DMS79 treated with DMSO at 0.1 percent for 48 hours (cell line): Measurements from ENCODE around the gene ENTPD6.
A peak's percentile ranks its signal among the peaks of the same experiment; 100 is the strongest.

Experiments used
- DNase-seq: peaks from one replicate; lab custom pipeline; 2025; lab: John Stamatoyannopoulos, UW

The ENTPD6 gene

DNA sequence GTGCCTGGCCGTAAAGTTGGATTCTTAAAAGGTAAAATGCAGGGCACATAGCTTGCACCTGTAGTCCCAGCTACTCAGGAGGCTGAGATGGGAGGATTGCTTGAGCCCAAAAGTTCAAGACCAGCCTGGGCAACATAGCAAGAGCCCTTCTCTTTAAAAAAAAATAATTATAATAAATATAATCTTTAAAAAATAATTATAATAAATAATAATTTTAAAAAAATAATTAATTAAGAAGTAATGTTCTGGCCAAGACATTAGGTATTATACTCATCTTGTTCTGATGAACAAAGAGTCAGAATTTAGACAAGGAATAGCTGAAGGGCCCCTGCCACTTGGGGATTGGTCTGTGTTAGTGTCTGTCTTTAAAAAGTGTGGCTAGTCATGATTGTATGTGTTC is 13.9 kb downstream of the ENTPD6 start:
- no peak for DNase-seq

DNA sequence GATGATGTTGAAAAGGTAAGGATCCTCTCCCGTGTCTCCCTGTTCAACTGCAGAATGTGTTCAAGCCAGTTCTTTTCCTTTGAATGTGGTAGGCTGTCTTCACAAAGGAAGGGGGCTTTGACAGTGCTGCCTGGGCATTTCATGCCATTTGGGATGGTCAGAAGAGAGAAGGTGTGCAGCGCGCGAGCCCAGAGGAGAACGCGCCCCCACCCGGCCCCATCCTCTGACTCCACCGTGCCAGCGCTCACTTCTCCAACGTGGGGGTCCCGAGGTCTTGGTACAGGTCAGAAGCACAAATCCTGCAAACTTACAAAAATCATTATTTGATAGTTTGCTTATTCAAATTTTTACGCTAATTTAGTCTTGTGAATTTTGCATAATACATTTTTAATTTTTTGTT is 14.4 kb downstream of the ENTPD6 start:
- no peak for DNase-seq

DNA sequence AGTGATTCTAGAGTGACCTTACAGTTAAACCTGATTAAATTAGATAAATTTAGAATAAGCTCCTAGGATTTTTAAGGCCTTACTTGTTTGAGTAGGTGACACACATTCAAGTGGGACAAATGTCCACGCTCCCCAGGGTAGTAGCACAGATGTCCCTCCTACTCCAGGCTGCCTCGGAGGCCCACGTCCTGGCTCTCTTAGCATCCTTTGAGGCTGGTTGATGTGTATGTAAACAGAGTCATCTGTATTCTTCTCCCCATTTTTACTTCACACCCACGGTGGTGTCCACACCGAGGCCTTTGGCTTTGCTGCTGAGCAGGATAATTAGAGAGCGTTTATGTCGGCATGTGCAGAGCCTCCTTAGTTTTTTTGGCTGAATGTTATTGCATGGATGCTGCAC is 15.8 kb downstream of the ENTPD6 start:
- no peak for DNase-seq

DNA sequence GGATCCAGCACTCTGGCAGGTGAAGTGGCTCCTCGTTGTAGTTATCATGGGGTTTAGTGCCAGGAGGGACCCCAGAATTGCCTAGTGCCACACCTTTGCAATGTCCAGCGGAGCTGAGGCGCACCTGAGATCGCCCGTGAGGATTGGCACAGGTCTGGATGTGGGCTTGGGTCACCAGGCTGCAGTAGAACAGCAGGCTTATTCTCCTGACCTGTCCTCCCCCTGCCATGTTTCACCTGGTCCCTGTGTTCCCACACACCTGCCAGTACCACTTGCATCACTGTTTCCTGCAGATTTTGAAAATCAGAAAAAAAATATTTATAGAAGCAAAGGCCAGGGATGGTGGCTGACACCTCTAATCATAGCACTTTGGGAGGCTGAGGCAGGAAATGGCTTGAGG is 16.7 kb downstream of the ENTPD6 start:
- no peak for DNase-seq

DNA sequence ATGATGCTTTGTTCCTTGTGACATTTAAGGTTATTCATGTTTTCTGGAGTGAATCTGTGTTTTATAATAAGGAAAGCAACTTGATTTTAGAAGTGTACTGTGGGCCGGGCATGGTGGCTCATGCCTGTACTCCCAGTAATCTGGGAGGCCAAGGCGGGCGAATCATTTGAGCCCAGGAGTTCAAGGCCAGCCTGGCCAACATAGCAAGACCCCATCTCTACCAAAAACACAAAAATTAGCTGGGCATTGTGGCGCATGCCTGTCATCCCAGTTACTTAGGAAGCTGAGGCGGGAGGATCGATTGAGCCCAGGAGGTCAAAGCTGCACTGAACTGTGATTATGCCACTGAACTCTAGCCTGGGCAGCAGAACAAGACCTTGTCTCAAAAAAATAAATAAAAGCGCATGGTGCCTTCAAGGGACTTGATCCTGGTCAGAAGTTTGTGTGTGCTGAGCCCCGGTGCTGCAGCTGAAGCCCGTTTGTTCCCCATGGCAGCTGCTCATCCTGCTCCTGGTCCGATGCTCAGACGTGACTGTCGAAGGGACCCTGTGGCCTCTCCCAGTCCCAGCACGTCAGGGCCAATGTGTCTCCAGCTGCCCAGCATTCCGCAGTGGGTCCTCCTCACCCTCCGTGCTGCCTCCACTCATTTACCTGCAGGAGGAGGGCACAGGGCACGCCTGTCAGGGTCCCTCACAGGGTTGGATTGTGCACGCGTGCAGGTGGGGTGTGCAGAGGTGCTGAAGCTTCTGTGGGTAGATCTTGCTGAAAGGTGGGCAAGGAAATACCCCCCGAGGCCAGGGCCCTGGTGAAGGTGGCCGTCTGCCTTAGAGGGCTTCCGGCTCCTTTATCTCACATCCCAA is 18.3 kb downstream of the ENTPD6 start:
- no peak for DNase-seq

DNA sequence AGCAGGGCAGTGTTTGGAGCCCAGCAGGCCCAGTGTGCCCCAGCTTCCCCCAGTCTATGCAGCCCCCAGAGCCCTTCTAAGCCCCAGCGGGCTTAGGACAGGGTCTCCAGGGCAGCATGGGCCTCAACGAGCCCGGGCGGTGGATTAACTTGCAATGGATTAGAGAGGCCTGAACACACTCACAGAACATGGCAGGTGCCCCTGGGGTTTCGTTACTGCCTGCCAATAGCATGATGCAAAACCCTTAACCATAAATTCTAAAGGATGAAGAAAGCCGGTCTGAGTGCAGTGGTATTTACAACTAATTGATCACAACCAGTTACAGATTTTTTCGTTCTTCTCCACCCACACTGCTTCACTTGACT is 18.9 kb downstream of the ENTPD6 start:
- no peak for DNase-seq

DNA sequence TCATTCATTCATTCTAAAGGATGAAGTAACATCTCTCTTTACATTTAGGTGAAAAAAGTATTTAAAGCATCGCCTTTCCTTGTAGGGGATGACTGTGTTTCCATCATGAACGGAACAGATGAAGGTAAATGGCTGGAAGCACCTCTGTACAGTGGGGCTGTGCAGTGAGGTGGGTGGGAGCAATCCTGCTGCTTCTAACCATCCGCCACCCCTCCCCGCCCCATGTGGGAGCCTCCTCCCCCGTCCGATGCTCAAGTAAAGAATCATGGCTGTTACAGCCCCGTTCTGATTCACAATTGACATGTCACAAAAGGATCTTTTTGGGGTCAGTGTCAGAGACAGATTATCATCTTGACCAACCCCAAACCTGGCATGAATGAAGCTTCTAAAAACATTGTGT is 19.3 kb downstream of the ENTPD6 start:
- DNase-seq = no peak

DNA sequence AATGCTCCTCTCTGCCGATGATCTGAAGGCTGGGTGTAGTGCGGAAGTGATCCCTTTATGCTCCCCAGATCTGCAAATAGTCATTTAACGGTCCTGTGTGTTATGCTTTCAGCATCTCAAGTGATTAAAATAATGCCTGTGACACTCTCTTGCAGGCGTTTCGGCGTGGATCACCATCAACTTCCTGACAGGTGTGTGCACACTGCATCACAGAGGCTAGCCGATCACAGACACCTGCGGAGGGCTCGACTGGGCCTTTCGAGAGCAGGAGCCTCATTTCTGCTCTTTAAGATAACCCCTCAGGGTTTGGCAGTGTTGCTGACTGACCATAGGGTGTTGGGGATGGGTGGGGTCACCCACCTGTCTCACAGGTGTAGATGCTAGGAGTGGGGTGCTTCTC is 20.0 kb downstream of the ENTPD6 start:
- DNase-seq = no peak

DNA sequence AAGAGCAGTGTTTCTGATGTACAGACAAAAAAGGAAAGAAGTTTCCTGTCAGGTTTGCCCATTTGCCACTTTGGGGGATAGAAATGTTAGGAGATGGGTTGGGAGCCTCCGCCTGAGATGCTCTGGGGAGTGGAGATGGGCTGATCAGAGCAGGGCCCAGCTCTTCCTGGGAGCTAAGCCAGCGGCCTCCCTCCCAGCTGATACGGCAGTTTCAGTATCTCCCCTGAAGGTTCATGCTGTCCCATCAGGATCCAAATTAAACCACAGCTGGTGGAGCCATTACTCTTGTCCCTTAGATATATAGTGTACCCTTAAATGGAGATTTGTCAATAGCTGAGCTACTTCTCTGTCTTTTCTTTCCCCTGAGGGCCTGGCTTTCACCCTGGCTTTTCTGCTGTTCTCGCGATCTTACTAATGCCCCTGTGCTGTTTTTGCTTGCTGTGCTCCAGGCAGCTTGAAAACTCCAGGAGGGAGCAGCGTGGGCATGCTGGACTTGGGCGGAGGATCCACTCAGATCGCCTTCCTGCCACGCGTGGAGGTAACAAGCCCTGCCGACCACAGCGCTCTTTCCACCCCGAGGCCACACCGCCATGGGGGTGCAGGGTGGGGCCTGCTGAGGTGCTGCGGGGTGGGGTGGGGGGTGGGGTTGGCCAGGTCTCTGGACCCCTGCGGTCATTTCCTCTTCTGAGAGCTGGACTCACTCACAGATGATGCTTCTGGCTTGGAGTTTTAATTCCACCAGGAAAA is 20.9 kb downstream of the ENTPD6 start:
- no peak for DNase-seq

DNA sequence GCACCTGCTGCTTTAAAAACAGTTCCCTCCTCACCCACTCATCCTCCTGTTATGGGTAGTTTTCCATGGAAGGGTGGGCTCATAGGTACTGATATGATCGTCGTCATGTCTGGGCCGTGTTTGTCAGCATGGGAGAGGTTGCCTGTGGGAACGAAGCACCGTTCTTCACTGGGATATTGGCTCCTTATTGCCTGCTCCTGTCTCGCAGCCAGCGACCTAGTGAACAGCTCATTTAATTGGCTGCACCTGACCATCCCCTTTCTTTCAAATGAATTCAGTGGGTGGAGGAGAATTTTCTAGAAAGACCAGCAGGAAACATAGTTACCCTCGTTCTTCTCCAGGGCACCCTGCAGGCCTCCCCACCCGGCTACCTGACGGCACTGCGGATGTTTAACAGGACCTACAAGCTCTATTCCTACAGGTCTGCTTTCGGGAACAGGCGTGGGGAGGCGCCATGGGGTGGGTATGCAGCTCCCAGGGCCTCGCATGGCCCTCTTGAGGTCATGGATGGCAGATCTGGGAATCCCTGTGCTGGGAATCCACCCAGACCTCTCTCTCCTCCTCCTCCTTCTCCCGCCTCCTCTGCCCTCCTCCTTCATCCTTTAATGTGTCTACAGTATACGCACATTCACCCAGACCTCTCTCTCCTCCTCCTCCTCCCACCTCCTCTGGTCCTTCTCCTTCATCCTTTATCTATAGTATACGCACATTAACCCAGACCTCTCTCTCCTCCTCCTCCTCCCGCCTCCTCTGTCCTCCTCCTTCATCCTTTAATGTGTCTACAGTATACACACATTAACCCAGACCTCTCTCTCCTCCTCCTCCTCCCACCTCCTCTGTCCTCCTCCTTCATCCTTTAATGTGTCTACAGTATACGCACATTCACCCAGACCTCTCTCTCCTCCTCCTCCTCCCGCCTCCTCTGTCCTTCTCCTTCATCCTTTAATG is 21.9 kb downstream of the ENTPD6 start:
- no peak for DNase-seq

DNA sequence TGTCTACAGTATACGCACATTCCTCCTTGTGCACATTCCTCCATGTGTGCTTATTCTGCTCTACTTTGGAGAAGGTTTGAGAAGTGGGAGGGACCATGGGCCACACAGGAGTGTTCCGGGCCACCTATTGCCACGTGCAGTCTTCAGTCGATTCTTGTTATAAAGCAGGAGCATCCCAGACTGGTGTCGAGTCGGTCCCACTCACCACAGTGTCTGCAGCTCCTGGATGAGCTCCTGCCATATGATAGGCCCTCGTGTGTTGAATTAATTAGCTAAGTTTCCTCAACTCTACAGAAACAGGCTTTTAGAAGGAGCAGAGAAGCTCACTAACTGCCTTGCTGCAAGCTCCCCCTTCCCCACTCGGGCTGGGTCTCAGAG is 22.6 kb downstream of the ENTPD6 start:
- DNase-seq = no peak

DNA sequence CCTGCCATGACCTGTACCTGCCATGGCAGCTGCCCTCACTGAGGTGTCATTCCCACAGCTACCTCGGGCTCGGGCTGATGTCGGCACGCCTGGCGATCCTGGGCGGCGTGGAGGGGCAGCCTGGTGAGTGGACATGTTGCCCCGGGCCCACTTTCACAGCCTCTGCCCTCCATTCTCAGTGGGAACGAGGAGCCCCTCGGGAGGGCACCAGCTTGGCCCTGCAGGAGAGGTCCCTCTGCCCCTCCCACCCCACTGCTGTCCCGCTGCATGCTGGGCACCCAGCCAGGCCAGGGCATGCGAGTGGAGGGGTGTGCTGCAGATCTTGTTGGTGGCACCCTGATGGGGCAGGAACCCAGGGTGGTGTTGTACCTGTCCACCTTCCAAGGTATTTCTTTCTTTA is 23.0 kb downstream of the ENTPD6 start:
- no peak for DNase-seq

DNA sequence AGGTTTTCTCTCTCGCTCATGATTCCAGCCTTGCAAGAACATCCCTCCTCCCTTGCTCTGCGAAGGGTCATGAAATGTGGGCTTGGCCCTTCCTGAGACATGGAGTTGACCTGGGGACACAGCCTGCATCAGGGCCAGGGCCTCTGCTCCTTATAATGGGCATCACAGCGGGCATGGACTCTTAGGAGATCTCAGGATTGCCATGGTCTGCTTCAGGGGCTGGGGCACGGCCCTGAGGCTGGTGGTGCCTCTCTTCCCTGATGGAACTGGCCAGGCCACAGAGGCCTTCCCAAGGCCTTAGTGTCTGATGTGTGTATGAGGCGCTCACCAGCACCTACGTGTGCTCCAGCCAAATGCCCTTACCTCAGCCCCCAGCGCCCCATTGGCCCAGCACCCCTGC is 23.9 kb downstream of the ENTPD6 start:
- DNase-seq = no peak

DNA sequence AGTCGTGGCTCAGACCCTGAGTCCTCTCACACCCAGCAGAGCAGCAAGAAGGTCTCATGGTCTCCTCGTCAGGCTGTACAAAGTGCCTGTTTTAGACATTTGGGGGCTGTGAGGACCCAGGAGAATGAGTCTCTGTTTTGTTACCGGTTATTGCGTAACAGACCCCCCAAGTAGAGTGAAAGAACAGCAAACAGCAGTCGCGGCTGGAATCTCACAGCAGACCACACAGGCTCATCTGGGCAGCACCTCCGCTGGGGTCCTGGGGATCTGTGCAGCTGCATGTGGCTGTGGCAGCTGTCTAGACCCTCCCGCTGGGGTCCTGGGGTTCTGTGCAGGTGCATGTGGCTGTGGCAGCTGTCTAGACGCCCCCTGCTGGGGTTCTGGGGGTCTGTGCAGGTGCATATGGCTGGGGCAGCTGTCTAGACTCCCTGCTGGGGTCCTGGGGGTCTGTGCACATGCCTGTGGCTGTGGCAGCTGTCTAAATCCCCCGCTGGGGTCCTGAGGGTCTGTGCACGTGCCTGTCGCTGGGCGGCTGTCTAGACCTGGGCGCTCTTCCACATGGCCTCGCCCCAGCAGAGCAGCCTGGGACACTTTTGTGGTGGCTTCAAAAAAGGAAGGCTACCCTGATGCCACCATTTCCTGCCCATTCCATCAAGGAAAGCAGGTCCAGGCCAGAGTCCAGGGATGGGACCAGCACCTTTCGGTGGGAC is 24.7 kb downstream of the ENTPD6 start:
- DNase-seq = peak; percentile 34

DNA sequence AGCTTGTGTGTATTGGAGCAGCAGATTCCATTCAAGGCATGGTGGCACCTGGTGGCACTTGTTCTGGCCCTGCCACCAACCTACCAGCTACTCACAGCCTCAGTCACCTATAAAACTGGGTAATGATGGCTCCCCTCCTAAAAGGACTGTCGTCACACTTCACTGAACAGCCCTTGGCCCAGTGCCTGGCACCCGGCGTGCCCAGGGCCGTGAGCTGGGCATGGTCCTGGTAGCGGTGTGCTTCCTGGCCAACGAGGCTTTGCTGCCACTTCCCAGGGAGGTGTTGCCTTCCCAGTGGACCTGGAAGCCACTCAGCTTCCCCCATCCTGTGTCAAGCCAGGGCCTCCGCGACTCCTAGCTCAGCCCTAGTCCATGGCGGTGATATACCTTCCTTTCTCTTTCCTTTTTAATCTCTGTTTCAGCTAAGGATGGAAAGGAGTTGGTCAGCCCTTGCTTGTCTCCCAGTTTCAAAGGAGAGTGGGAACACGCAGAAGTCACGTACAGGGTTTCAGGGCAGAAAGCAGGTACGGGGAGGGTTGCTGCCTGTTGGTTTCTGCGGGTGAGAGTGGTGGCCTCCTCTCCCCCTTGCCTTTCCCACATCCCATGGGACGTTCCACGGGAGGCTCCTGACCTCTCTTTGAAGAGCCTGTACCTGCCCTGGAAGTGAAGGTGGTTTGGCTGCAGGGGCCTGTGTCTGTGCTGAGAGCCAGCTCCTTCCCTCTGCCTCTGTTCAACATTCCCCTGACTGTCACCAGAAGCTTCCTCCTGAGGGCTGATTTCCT is 25.5 kb downstream of the ENTPD6 start:
- DNase-seq = peak; percentile 82

DNA sequence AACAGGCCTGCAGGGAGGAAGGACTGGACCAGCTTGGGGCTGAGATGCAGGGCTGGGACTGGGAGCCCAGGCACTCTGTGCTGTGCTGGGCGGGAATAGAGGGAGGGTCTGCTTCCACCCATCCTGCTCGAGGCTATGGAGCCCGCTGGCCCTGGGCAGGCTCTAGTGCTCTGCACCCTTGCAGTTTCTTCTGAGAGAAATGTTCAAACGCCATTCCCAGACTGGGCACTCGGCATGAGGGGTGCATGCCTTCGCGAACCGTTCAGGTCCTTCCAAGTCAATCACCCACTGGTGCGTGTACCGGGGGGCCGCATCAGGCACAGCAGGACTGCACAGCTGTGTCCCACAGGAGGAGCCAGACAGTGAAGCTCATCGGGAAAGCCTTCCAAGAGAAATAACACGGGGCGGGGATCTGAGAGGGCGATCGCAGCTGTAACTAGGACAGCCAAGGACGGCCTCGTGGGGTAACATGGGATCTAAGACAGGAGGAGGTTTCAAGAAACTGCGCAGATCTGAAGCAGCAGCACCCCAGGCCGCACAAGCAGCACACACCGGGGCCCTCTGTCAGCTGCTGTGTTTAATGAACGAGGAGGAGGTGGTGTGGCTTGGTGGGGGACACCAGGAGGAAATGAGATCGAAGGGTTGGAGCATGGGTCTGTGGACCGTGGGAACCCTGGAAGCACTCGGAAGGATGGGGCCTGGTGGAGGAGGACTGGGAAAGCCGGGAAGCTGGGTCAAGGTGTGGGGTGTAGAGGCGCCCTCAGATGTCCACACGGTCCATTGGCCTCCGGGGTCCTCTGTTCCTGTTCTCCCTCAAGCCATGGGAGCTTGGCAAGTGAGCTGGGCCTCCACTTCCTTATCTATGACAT is 26.3 kb downstream of the ENTPD6 start:
- no peak for DNase-seq

DNA sequence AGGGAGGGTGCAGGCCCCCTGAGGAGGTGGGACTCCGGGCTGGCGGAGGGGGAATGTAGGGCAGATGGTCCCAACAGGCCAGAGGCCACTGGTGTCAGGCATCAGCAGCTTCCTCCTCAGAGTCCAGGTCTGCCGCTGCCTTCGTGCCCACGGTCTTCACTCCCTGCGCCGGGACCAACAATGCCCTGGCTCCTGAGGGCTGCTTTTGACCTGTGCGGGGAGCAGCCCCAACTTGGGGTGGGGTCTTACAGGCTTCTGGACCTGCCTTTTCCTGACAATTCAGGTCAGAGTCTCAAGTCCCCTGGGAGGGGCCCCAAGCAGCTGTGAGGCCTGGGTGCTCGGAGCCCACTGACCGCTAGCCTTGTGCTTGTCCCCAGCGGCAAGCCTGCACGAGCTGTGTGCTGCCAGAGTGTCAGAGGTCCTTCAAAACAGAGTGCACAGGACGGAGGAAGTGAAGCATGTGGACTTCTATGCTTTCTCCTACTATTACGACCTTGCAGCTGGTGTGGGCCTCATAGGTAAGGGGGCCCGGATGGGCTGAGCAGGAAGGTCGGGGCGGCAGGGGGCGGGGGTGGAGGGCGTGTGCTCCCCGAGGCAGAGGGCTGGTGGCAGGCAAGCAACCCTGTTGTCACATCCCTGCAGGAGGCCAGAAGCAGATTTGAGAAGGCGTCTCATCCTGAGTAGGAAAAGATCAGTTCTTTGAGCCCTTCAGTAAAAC is 27.1 kb downstream of the ENTPD6 start:
- no peak for DNase-seq

DNA sequence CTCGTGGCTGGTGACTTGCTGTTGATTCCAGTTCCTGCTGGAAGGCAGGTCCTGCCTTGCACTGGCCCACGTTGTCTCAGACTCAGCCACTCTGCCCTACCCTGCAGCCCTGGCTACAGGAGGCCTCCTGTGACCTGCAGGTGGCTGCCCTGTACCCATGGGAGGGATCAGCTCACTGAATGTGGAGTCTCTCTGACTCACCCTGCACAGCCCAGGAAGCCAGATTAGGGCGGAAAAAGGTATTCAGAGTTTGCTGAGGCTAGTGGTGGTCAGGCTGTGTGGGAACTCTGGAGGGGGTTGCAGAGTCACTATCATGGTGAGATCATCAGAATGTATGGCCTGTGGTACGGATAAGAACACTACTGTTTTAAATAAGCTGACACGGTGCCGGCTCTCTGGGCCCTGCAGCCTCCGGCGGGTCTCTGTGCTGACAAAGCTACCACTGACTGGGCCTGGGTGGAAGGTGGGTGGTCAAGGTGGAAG is 27.7 kb downstream of the ENTPD6 start:
- no peak for DNase-seq
